A673 (cell line): ENCODE data around the gene RHOBTB1. TPM values are rescaled to one million over a fixed set of nuclear protein-coding genes. Genes with fewer than 3 reads are reported as not detected.

Experiments
- BruUV-seq: library from RNA; stranded (reverse); fragments of 400-500 nt; replicated peaks from 2 replicates; lab custom pipeline; 2021; lab: Mats Ljungman, UMichigan
- CTCF ChIA-PET: fragments of 300-600 bp; sonication (Branson Sonifier 250); formaldehyde crosslinking; loops from one replicate; lab custom pipeline; 2022; ENCODE audit warnings: antibody characterized with exemption; lab: Charles Lee
- POLR2A ChIA-PET: fragments of 300-600 bp; sonication (Branson Sonifier 250); formaldehyde crosslinking; loops from one replicate; lab custom pipeline; 2022; ENCODE audit warnings: antibody characterized with exemption; ENCODE audit not compliant: low non-redundant PET; lab: Charles Lee
- DNase-seq: peaks from one replicate; pipeline ENCODE4 v3.0.0-alpha.2; 2015; ENCODE audit warnings: low spot score
- H3K27ac ChIP-seq: fragments of 200-600 bp; sonication (generic); 2 replicates; pipeline ENCODE4 v1.5.1; 2016; ENCODE audit warnings: mixed run types, low read depth, mild to moderate bottlenecking, mixed read lengths, antibody characterized with exemption, low read length; ENCODE audit not compliant: poor library complexity, severe bottlenecking
- H3K27me3 ChIP-seq: fragments of 200-600 bp; sonication (generic); replicated peaks from 2 replicates; pipeline ENCODE4 v1.6.1; 2017; ENCODE audit warnings: mixed run types, low read depth, mild to moderate bottlenecking, mixed read lengths, antibody characterized with exemption, low read length; ENCODE audit not compliant: insufficient read depth, poor library complexity
- H3K36me3 ChIP-seq: fragments of 200-600 bp; sonication (generic); 2 replicates; pipeline ENCODE4 v1.6.1; 2016; ENCODE audit warnings: mixed run types, mild to moderate bottlenecking, mixed read lengths, antibody characterized with exemption, low read length; ENCODE audit not compliant: insufficient read depth, poor library complexity, severe bottlenecking
- H3K4me1 ChIP-seq: fragments of 200-600 bp; sonication (generic); 2 replicates; pipeline ENCODE4 v1.6.1; 2017; ENCODE audit warnings: mixed run types, mild to moderate bottlenecking, mixed read lengths, antibody characterized with exemption, low read length; ENCODE audit not compliant: insufficient read depth, poor library complexity, severe bottlenecking
- H3K4me3 ChIP-seq: fragments of 200-600 bp; sonication (generic); 2 replicates; pipeline ENCODE4 v1.5.1; 2016; ENCODE audit warnings: low read depth, mixed run types, mild to moderate bottlenecking, mixed read lengths, low read length; ENCODE audit not compliant: poor library complexity, severe bottlenecking
- H3K9me3 ChIP-seq: fragments of 200-600 bp; sonication (generic); 2 replicates; pipeline ENCODE4 v1.6.1; 2016; ENCODE audit warnings: mixed run types, low read depth, mild to moderate bottlenecking, mixed read lengths, antibody characterized with exemption, low read length; ENCODE audit not compliant: poor library complexity, severe bottlenecking
- CTCF ChIP-seq: fragments of 300-800, 200-600 bp; sonication (generic); conservative IDR thresholded peaks from 2 replicates; pipeline ENCODE4 v1.5.1; 2017; ENCODE audit warnings: low read depth, mild to moderate bottlenecking, antibody characterized with exemption, low read length, moderate library complexity, mixed read lengths
- EZH2 ChIP-seq: fragments of 200-600 bp; sonication (generic); IDR thresholded peaks from 2 replicates; pipeline ENCODE4 v1.6.1; 2017; ENCODE audit warnings: borderline replicate concordance, low read depth, mild to moderate bottlenecking, mixed read lengths, antibody characterized with exemption, low read length; ENCODE audit not compliant: poor library complexity, severe bottlenecking
- intact Hi-C: fragments of 100-400 bp; cut with micrococcal nuclease; formaldehyde crosslinking; loops from one replicate; pipeline ENCODE4 v1.10.0; 2022; ENCODE audit not compliant: unreplicated experiment
- total RNA-seq: library from RNA; stranded (reverse); gene quantifications from 2 replicates; pipeline ENCODE4 v1.2.3, GENCODE V29; 2021

The RHOBTB1 gene
- total RNA-seq, 1 experiment from 2014 or later: 5.2 TPM

- Histone ChIP-seq H3K27me3 (no peaks in the 10 kb centered on the region), H3K36me3 (no peaks in the 10 kb centered on the region), H3K9me3 (no peaks in the 10 kb centered on the region), H3K4me1 (peaks cover 30% of the 10 kb centered on the region), H3K27ac (no peak overlapping the region), H3K4me3 (no peak overlapping the region)
- TF ChIP-seq EZH2: no peak
- TF ChIP-seq CTCF: no peak
- BruUV-seq: no TSS peak
- no peak for DNase-seq
- CTCF ChIA-PET: no interaction called here
- POLR2A ChIA-PET: no interaction called here
- intact Hi-C loops: loop anchor here (10.0 kb wide), 1 partner anchor 1009 kb away; no protein-coding TSS in a partner anchor
Observed at GRCh38 chr10:60825520-60825919, 118.5 kb downstream of the RHOBTB1 start.

- ChIA-PET CTCF (no interaction called here), POLR2A (no interaction called here)
- H3K4me3 ChIP-seq: no peak overlapping the region
- H3K27me3 ChIP-seq: no peaks in the 10 kb centered on the region
- no peak for TF ChIP-seq EZH2
- TF ChIP-seq CTCF: no peak
- intact Hi-C loops: loop anchor here (10.0 kb wide), 1 partner anchor 1011 kb away; no protein-coding TSS in a partner anchor
- no peaks in the 10 kb centered on the region for H3K9me3 ChIP-seq
- no peak overlapping the region for H3K27ac ChIP-seq
- no TSS peak for BruUV-seq
- H3K4me1 ChIP-seq: peaks cover 29% of the 10 kb centered on the region
- H3K36me3 ChIP-seq: no peaks in the 10 kb centered on the region
- no peak for DNase-seq
Observed at GRCh38 chr10:60823324-60823723, 120.7 kb downstream of the RHOBTB1 start.

GRCh38 chr10:60822809-60823208 lies 121.2 kb downstream of the RHOBTB1 start:
- no peak for DNase-seq
- POLR2A ChIA-PET: no interaction called here
- intact Hi-C loops: loop anchor here (10.0 kb wide), 1 partner anchor 1012 kb away; no protein-coding TSS in a partner anchor

More at GRCh38 chr10:60822809-60823208, 121.2 kb downstream of the RHOBTB1 start:
- H3K4me1 ChIP-seq: peaks cover 25% of the 10 kb centered on the region
- TF ChIP-seq EZH2 (no peak), CTCF (no peak)
- H3K4me3 ChIP-seq: no peak overlapping the region
- no TSS peak for BruUV-seq
- H3K27ac ChIP-seq: no peak overlapping the region
- CTCF ChIA-PET: no interaction called here
- H3K27me3 ChIP-seq: no peaks in the 10 kb centered on the region
- H3K9me3 ChIP-seq: no peaks in the 10 kb centered on the region
- H3K36me3 ChIP-seq: no peaks in the 10 kb centered on the region
